OCI-LY7 (cell line): ENCODE measurements around the gene ATXN7L2. TPM values are rescaled to one million over a fixed set of nuclear protein-coding genes. Genes with fewer than 3 reads are reported as not detected.

Source experiments
- BruUV-seq: library from RNA; stranded (reverse); fragments of 400-500 nt; replicated peaks from 2 replicates; lab custom pipeline; 2021; lab: Mats Ljungman, UMichigan
- CTCF ChIA-PET: fragments of 300-600 bp; sonication (Branson Sonifier 250); formaldehyde crosslinking; loops from one replicate; lab custom pipeline; 2022; ENCODE audit warnings: antibody characterized with exemption; ENCODE audit not compliant: unreplicated experiment; lab: Charles Lee
- POLR2A ChIA-PET: fragments of 300-600 bp; sonication (Branson Sonifier 250); formaldehyde crosslinking; loops from one replicate; lab custom pipeline; 2022; ENCODE audit warnings: antibody characterized with exemption; lab: Charles Lee
- DNase-seq: peaks from one replicate; pipeline ENCODE4 v3.0.0-alpha.2; 2015; ENCODE audit warnings: low spot score
- H2AFZ ChIP-seq: fragments of 200-600 bp; sonication (generic), shearing (Covaris generic); 2 replicates; pipeline ENCODE4 v1.6.1; 2014; ENCODE audit warnings: mild to moderate bottlenecking, antibody characterized with exemption, low read length, moderate library complexity
- H3K27ac ChIP-seq: fragments of 200-600 bp; sonication (generic); 2 replicates; pipeline ENCODE4 v1.5.1; 2014; ENCODE audit warnings: mixed run types, low read depth, mild to moderate bottlenecking, moderate library complexity, low read length, inconsistent platforms; ENCODE audit not compliant: poor library complexity, severe bottlenecking
- H3K36me3 ChIP-seq: fragments of 200-600 bp; sonication (generic); 2 replicates; pipeline ENCODE4 v1.6.1; 2014; ENCODE audit warnings: mild to moderate bottlenecking, antibody characterized with exemption, low read length, moderate library complexity, mixed read lengths; ENCODE audit not compliant: insufficient read depth
- H3K4me1 ChIP-seq: fragments of 200-600 bp; sonication (generic); 2 replicates; pipeline ENCODE4 v1.5.1; 2014; ENCODE audit warnings: mild to moderate bottlenecking, low read length; ENCODE audit not compliant: insufficient read depth, poor library complexity, severe bottlenecking
- H3K4me2 ChIP-seq: fragments of 200-600 bp; sonication (generic); 2 replicates; pipeline ENCODE4 v1.6.1; 2014; ENCODE audit warnings: mild to moderate bottlenecking, low read length
- H3K4me3 ChIP-seq: fragments of 200-600 bp; sonication (generic); 2 replicates; pipeline ENCODE4 v1.5.1; 2014; ENCODE audit warnings: mild to moderate bottlenecking, low read depth, low read length; ENCODE audit not compliant: poor library complexity, severe bottlenecking
- H3K79me2 ChIP-seq: fragments of 200-600 bp; sonication (generic); 2 replicates; pipeline ENCODE4 v1.6.1; 2016; ENCODE audit warnings: low read depth, mild to moderate bottlenecking, low read length, moderate library complexity, mixed read lengths; ENCODE audit not compliant: insufficient read depth
- H3K9me2 ChIP-seq: fragments of 200-600 bp; sonication (generic); 2 replicates; pipeline ENCODE4 v1.6.1; 2016; ENCODE audit warnings: mild to moderate bottlenecking, low read length, mixed read lengths; ENCODE audit not compliant: insufficient read depth
- H3K9me3 ChIP-seq: fragments of 200-600 bp; sonication (generic); 2 replicates; pipeline ENCODE4 v1.6.1; 2014; ENCODE audit warnings: mild to moderate bottlenecking, mixed run types, low read length, mixed read lengths
- H4K20me1 ChIP-seq: fragments of 200-600 bp; sonication (generic); 2 replicates; pipeline ENCODE4 v1.6.1; 2014; ENCODE audit warnings: mild to moderate bottlenecking, antibody characterized with exemption, low read length, moderate library complexity, mixed read lengths; ENCODE audit not compliant: insufficient read depth
- EZH2phosphoT487 ChIP-seq: fragments of 200-600 bp; sonication (generic); IDR thresholded peaks from 2 replicates; pipeline ENCODE4 v1.6.1; 2018; ENCODE audit warnings: low read depth, borderline replicate concordance, mild to moderate bottlenecking, mixed run types, antibody characterized with exemption, low read length, moderate library complexity, mixed read lengths
- intact Hi-C: fragments of 100-400 bp; cut with micrococcal nuclease; formaldehyde crosslinking; loops from one replicate; pipeline ENCODE4 v1.10.0; 2022; ENCODE audit not compliant: unreplicated experiment
- total RNA-seq, 2 experiments: library from RNA; depleted of rRNA in 1 of 2; stranded (reverse); fragments of >200 nt in 1 of 2; shearing (Covaris generic) in 1 of 2; gene quantifications; 2 replicates each; pipeline ENCODE4 v1.2.3, GENCODE V29; 2014 to 2022
- TF ChIP-seq, protein P1 (sequence below): fragments of 200-600 bp; sonication (generic); conservative IDR thresholded peaks from 2 replicates; pipeline ENCODE4 v1.5.1; 2014; ENCODE audit warnings: mild to moderate bottlenecking, antibody characterized with exemption, low read length, moderate library complexity, mixed read lengths

The ATXN7L2 gene
- total RNA-seq, 2 experiments from 2014 or later, result 6.5 to 8.2 TPM

DNA sequence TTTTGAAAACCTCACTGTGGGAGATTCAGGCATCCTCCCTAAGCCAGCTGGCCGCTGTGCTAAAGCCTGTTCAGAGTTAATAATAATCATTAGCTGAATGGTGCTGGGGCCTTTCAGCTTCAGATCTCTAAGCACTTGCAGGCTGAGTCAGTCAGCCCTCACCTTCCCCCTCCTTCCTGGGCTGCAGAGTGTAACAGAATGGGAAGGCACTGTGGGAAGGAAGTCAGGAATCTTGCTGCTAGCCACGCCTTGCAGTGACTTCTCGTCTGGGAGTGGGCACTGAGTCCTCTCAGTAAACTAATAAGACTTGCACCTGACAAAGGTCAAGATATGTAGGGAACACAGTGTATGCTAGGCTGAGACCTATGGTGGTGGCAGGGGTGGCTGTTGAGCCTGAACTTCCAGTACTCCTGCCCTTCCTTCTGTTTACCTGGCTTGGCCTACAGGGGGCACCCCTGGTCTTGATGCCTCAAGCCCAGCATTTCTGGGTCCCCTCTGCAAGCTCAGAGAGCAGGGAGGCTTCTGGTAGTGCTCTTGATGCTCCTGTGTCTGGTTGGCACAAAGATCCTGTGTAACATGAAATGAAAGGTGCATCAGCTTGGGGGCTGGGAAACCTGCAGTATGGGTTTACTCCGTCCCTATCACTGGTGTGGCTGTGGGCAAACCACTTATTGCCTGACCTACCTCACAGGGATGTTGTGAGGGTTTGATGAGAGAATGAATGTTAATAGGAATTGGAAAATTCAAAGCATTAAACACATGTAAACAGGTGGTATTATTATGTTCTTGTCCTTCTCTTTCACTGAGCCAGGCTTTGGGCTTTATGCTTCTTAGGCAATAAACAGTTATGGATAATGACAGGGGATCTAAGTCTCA, 16.2 kb downstream of the ATXN7L2 start:
- Histone ChIP-seq H3K36me3 (peaks cover 41% of the 10 kb centered on the region; the same call in 1 of the 2 replicates), H3K9me2 (no peaks in the 10 kb centered on the region), H3K4me3 (no peak overlapping the region), H3K9me3 (no peaks in the 10 kb centered on the region), H2AFZ (no peak overlapping the region), H3K4me2 (no peak overlapping the region), H3K79me2 (peaks cover 1% of the 10 kb centered on the region; the same call in 1 of the 2 replicates), H4K20me1 (no peaks in the 10 kb centered on the region), H3K4me1 (peaks cover 5% of the 10 kb centered on the region), H3K27ac (no peak overlapping the region)
- DNase-seq, result peak; percentile 56
- intact Hi-C loops, result no loop called here
- TF ChIP-seq, protein P1, sequence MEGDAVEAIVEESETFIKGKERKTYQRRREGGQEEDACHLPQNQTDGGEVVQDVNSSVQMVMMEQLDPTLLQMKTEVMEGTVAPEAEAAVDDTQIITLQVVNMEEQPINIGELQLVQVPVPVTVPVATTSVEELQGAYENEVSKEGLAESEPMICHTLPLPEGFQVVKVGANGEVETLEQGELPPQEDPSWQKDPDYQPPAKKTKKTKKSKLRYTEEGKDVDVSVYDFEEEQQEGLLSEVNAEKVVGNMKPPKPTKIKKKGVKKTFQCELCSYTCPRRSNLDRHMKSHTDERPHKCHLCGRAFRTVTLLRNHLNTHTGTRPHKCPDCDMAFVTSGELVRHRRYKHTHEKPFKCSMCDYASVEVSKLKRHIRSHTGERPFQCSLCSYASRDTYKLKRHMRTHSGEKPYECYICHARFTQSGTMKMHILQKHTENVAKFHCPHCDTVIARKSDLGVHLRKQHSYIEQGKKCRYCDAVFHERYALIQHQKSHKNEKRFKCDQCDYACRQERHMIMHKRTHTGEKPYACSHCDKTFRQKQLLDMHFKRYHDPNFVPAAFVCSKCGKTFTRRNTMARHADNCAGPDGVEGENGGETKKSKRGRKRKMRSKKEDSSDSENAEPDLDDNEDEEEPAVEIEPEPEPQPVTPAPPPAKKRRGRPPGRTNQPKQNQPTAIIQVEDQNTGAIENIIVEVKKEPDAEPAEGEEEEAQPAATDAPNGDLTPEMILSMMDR, result peak; percentile 76
- no peak for TF ChIP-seq EZH2phosphoT487
- CTCF ChIA-PET, result interaction anchor here (1.0 kb wide), 1 partner anchor 32 kb away, joined by 4 read pairs; no protein-coding TSS in a partner anchor
- POLR2A ChIA-PET, result interaction anchor here (1.1 kb wide), 1 partner anchor 33 kb away, joined by 3 read pairs; no protein-coding TSS in a partner anchor
- BruUV-seq, result no TSS peak

DNA sequence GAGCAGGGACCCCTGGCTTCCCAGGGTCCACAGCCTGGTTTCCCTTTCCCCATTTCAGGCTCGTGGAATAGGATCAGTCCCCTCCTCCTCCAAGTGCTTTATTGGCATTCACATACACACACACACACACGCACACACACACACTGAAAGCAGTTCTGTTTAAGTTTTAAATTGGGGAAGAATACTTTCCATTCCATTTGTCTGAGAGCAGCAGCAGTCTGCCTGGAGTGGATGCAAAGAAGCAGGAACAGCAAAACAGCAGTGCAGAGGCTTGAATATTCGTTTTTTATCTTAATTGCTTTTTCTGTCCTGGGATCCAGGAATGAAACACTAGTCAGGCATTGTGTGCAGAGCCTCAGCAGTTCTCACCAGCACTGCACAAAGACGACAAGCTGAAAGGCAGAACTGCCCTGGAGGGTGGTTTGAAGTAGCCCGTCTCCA, 17.3 kb downstream of the ATXN7L2 start:
- Histone ChIP-seq H3K9me3 (no peaks in the 10 kb centered on the region), H3K4me2 (no peak overlapping the region), H3K79me2 (no peaks in the 10 kb centered on the region), H3K4me1 (no peaks in the 10 kb centered on the region), H3K27ac (no peak overlapping the region), H3K4me3 (no peak overlapping the region), H3K9me2 (no peaks in the 10 kb centered on the region), H3K36me3 (peaks cover 36% of the 10 kb centered on the region; the same call in 1 of the 2 replicates), H2AFZ (no peak overlapping the region), H4K20me1 (no peaks in the 10 kb centered on the region)
- no TSS peak for BruUV-seq
- POLR2A ChIA-PET, result interaction anchor here (0.6 kb wide), 1 partner anchor 521 kb away, joined by 3 read pairs; no protein-coding TSS in a partner anchor
- CTCF ChIA-PET, result no interaction called here
- intact Hi-C loops, result no loop called here
- DNase-seq, result no peak
- TF ChIP-seq, protein P1, result no peak
- no peak for TF ChIP-seq EZH2phosphoT487
